Smooth muscle cell of the umbilical artery (primary cell): ENCODE data around the gene DHX16. TPM values are rescaled to one million over a fixed set of nuclear protein-coding genes. Genes with fewer than 3 reads are reported as not detected.

Experiments used
- total RNA-seq: library from RNA; depleted of rRNA; stranded (reverse); fragments of >200 nt; gene quantifications from 2 replicates; pipeline ENCODE4 v1.2.3, GENCODE V29; 2014

The DHX16 gene
- 33.6 and 37.8 TPM in 2 replicates for total RNA-seq

DNA sequence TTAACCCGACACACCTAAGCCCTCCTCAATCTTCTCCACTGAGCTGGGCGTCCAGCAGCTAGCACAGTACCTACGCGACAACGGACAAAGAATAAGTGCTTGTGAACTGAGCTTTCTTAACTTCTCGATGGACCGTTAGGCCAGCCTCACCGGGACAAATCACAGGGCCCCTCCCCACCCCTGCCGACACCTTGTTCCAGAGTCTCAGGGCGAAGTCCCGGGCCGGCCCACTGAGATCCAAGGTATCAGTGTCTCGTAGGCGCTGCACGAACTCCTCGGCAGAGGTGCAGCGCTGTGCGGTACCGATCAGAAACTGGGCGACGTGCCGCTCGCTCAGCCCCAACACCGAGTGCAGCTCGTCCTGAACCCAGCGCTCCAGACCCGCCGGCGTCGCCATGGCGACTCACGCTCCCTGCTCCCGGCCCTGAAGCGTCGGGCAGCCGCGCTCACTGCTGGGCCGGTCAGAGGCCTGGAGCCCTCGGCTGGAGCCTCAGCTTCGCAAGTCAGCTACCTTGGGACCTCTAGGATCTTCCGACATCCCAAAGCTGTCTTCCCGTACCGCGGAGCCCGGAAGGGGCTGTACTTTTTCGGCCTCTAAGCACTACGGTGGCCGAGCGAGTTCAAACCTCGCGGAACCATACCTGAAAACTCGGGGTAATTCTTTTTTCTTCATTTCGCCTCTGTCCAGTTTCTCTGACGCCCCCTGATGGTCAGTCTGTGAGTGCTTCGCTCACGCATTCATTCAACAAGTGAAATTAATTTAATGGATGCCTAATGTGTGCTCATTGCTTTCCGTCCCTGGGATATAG lies at the start of gene DHX16:
TSS of gene DHX16 (minus strand) at position 562 of the 809 bp plus-strand sequence. CDS start at position 397, 165 bp downstream.

GRCh38 chr6:30719791-30720737 lies 47.3 kb upstream of the DHX16 start, which contains the start of gene TUBB:
Gene TUBB, plus strand, starts transcription at chr6:30720352. Its CDS starts 155 bp downstream, at chr6:30720507.

DNA sequence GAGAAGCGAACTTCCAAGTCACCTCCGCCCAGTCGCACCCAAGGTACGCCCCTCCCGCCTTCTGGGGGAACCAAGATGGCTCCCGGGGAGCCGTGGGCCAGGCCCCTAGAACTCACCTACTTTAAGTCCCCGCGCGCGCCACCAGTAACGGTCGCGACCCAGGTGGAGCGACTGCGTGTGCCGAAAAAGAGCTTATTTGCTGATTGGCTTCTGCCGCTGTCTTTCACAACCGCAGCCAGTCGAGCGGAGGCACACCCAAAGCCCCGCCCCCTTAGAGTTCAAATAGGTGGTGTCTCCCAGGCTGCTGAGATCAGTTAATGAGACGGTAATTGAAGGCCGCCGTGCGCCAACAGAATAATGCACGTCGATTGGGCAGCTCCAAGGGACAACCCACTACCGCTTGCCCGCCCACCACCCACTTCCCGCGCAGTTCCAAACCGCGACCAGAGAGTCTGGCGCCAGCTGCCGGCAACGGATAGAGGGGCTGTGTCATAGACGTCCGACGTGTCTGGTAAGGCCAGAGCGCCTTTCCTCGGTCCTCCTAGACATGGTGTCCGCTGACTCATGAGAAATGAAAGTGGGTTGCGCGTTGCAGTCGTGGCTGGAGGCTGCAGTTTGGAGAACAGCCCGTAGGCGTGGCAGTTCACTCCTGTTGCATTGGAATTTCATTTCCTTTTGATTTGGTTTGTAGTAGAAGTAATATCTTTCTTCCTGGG lies 44.5 kb upstream of the DHX16 start, which contains the start of gene MDC1:
TSS of gene MDC1 (minus strand) at position 153 of the 716 bp plus-strand sequence. CDS start 2,106 bp downstream, outside the sequence.

GRCh38 chr6:30690403-30691207 lies 17.8 kb upstream of the DHX16 start, which contains the start of gene NRM:
Gene NRM, minus strand, starts transcription at chr6:30690984. Its CDS starts 10 bp downstream, at chr6:30690974.

DNA sequence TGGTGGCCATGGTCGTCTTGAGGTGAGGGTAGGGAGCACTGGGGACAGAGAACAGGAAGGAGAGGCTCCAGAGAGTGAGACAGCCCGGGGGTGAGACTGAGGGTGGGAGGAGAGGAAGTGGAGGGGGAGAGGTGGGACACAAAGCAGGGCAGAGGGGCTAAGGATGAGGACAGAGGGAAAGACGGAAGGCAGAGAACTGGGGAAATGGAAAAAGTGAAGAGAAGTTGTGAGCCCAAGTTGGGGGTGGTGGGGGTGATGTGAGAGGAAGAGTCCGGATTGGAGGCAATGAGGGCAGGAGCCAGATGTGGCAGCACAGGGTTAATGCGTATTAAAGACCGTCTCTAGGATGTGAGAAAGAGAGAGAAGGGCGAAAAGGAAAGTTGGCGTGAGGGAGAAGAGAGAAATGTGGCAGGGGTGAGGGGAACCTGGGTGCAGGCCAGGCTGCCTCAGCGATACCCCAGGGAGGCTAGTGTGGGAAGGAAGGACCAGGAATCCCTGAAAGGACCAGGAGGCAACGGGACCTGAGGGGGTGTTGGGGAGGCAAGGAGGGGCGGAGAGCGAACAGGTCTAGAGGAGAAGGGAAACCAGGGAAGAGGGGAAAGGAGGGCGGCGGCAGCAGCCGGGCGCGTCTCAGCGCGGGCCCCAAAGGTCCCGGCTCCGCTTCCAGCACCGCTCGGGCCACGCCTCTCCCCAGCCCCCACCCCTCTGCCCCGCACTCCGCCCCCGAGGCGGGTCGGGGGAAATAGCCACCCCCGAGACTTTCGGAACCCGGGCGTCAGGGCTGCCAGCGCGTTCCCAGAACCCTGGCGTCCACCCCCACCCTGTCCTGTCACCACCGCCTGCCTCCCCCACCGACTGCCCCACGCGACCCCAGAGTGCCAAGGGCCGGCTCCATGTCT lies 13.5 kb upstream of the DHX16 start, which contains the start of gene PPP1R18:
TSS of gene PPP1R18 (minus strand) at position 637 of the 899 bp plus-strand sequence. CDS start at position 10, 627 bp downstream.

GRCh38 chr6:30646450-30647241 lies 26.2 kb downstream of the DHX16 start, which contains the start of gene C6orf136:
Gene C6orf136, plus strand, starts transcription at chr6:30647133. Its CDS starts 99 bp downstream, at chr6:30647232.

DNA sequence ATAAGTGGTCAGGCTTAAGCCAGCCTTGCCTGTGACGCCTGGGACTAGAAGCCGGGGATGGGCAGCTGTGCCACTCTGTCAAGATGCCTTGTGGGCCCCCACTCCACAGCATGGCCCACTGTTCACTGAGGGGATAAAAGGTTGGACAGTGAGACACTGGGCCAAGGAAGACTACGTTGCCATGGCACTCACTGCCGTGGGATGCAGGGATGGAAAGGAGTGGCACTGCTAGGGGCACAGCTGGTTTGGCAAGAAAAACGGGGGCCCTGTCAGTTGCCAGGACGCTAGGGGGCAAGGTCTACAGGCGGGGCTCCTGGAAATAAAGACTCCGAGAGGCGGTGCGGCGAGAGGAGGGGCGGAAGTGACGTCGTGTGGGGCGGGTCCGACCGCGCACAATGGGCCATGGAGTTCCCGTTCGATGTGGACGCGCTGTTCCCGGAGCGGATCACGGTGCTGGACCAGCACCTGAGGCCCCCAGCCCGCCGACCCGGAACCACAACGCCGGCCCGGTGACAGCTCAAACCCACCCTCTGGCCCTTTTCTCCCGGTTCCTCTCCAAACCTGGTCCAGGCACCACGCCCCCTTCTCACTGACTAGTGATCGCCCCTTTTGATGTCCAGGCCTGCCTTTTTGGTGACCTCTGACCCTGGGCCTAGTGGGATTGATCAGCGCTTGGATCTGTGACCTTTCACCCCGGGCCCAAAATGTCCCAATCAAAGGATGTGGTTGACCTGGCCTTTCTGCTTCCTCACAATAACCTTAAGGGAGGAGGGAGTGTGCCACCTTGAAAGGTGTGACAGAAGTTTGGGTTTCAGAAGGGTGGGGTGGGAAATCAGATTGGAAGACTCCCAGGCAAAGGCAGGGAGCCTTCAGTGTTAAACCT lies 46.1 kb downstream of the DHX16 start, which contains the start of gene ATAT1:
TSS of gene ATAT1 (plus strand) at position 391 of the 883 bp plus-strand sequence.

GRCh38 chr6:30617565-30618269 lies 55.1 kb downstream of the DHX16 start, which contains the start of gene MRPS18B:
Gene MRPS18B, plus strand, starts transcription at chr6:30617840. Its CDS starts 26 bp downstream, at chr6:30617866.

DNA sequence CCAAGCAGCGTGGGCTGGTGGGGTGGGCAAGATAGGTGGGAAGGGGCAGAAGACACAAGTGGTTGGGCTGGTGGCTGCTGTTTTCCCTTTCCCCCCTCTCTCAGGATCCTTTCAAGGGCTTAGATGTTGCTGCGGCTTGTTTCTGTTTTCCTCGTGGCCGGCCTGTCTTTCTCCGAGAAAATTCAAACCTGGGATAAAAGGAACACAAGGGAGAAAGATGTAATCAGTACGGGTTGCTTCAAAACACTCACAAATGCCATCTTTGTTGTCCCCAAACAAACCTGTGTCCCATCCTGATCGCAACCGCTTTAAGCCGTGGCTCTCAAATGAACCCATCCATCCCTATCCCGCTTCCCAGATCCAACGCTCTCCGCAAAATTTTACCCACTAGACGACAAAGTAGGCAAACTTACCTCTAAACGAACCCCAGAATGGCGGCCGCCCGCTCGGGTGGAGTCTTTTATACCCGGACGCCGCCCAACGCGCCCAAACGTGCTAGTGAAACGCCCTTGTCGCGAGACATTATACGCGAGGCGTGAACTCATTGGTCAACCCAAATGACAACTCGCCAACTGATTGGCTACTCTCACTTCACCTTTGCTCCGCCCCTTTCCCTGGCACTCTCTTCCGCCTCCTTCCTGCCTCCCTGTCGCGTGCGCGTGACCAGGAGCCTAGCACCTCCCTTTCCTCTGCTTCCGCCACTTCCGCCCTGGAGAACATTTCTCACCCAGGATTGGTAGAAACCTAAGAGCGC lies 55.8 kb downstream of the DHX16 start, which contains the start of gene PPP1R10:
TSS of gene PPP1R10 (minus strand) at position 433 of the 754 bp plus-strand sequence. CDS start 7,299 bp downstream, outside the sequence.

Other genes with a start within 250 kb of the DHX16 start
- 216 and 227 TPM in 2 replicates for gene HLA-E, start 183.5 kb downstream of the DHX16 start, total RNA-seq
- gene GNL1, start 116.5 kb downstream of the DHX16 start, total RNA-seq = 40.1 and 48.8 TPM in 2 replicates
- gene PRR3, start 115.7 kb downstream of the DHX16 start, total RNA-seq = 4.5 and 6.2 TPM in 2 replicates
- gene ABCF1, start 101.6 kb downstream of the DHX16 start, total RNA-seq = 35.9 and 54.6 TPM in 2 replicates
- 17.5 and 24.6 TPM in 2 replicates for gene PPP1R10, start 55.8 kb downstream of the DHX16 start, total RNA-seq
- 26.4 and 28.8 TPM in 2 replicates for gene MRPS18B, start 55.2 kb downstream of the DHX16 start, total RNA-seq
- gene ATAT1, start 46.1 kb downstream of the DHX16 start, total RNA-seq = 4.8 and 5.6 TPM in 2 replicates
- 3.0 and 3.2 TPM in 2 replicates for gene C6orf136, start 25.9 kb downstream of the DHX16 start, total RNA-seq
- 32.1 and 71.9 TPM in 2 replicates for gene PPP1R18, start 13.6 kb upstream of the DHX16 start, total RNA-seq
- gene NRM, start 18.0 kb upstream of the DHX16 start, total RNA-seq = 0.59 and 2.2 TPM in 2 replicates
- 4.5 and 13.2 TPM in 2 replicates for gene MDC1, start 44.3 kb upstream of the DHX16 start, total RNA-seq
- 252 and 681 TPM in 2 replicates for gene TUBB, start 47.3 kb upstream of the DHX16 start, total RNA-seq
- 72.2 and 90.1 TPM in 2 replicates for gene FLOT1, start 69.7 kb upstream of the DHX16 start, total RNA-seq
- 95.7 and 164 TPM in 2 replicates for gene IER3, start 71.5 kb upstream of the DHX16 start, total RNA-seq
- gene DDR1, start 211.5 kb upstream of the DHX16 start, total RNA-seq = 30.9 and 56.6 TPM in 2 replicates
- 12.5 and 16.1 TPM in 2 replicates for gene GTF2H4, start 235.2 kb upstream of the DHX16 start, total RNA-seq
- 11.6 and 26.8 TPM in 2 replicates for gene VARS2, start 241.2 kb upstream of the DHX16 start, total RNA-seq